CD14-positive monocyte (primary cell): ENCODE measurements around the gene STARD8. TPM values are rescaled to one million over a fixed set of nuclear protein-coding genes. Genes with fewer than 3 reads are reported as not detected.

Experiments
- DNase-seq, 3 donors: peaks; one replicate each; pipeline ENCODE4 v3.0.0-alpha.2; 2011 to 2022
- H2AFZ ChIP-seq: 2 replicates; pipeline ENCODE4 v1.6.0; 2012; ENCODE audit warnings: mild to moderate bottlenecking, low read depth, low read length, inconsistent platforms; ENCODE audit not compliant: insufficient read depth, poor library complexity, severe bottlenecking
- H3K27ac ChIP-seq, 2 donors: 1 replicate in 1 of 2; 2 replicates in 1 of 2; pipeline ENCODE4 v1.5.1; 2012 to 2013; ENCODE audit warnings: low read length in 2 of 2, control low read depth in 1 of 2, inconsistent platforms in 1 of 2, low read depth in 1 of 2, mild to moderate bottlenecking in 1 of 2
- H3K27me3 ChIP-seq, 2 donors: one replicate each; pipeline versions ENCODE4 v1.6.0 to v1.6.1; 2011 to 2013; ENCODE audit warnings: low read length in 2 of 2; ENCODE audit not compliant: control insufficient read depth in 2 of 2, insufficient read depth in 2 of 2
- H3K36me3 ChIP-seq, 2 donors: replicated peaks in 1 of 2; 1 replicate in 1 of 2; 2 replicates in 1 of 2; pipeline versions ENCODE4 v1.5.1 to v1.6.1; 2012 to 2013; ENCODE audit warnings: low read length in 2 of 2, control low read depth in 1 of 2, inconsistent platforms in 1 of 2, mild to moderate bottlenecking in 1 of 2; ENCODE audit not compliant: insufficient read depth in 2 of 2, control insufficient read depth in 1 of 2
- H3K4me1 ChIP-seq, 2 donors: 1 replicate in 1 of 2; 2 replicates in 1 of 2; pipeline versions ENCODE4 v1.5.1 to v1.6.1; 2012 to 2013; ENCODE audit warnings: low read length in 2 of 2, control low read depth in 1 of 2, inconsistent platforms in 1 of 2, mild to moderate bottlenecking in 1 of 2, moderate library complexity in 1 of 2; ENCODE audit not compliant: insufficient read depth in 2 of 2, control insufficient read depth in 1 of 2
- H3K4me2 ChIP-seq: replicated peaks from 2 replicates; pipeline ENCODE3; 2012; ENCODE audit warnings: low read length, moderate library complexity, mild to moderate bottlenecking; ENCODE audit not compliant: poor library complexity, severe bottlenecking; ENCODE audit errors: extremely low read depth
- H3K4me3 ChIP-seq, 3 experiments: fragments of 200-600 bp in 1 of 3; sonication (generic) in 1 of 3; replicated peaks in 1 of 3; 1 replicate in 2 of 3; 2 replicates in 1 of 3; pipeline ENCODE4 v1.5.1; 2011 to 2013; ENCODE audit warnings: low read length in 3 of 3, mild to moderate bottlenecking in 3 of 3, control low read depth in 2 of 3, low read depth in 2 of 3, inconsistent platforms in 1 of 3, moderate library complexity in 1 of 3
- H3K79me2 ChIP-seq: 2 replicates; pipeline ENCODE4 v1.6.0; 2012; ENCODE audit warnings: mild to moderate bottlenecking, control low read depth, inconsistent platforms, low read length, moderate library complexity; ENCODE audit not compliant: insufficient read depth
- H3K9ac ChIP-seq: 2 replicates; pipeline ENCODE4 v1.6.0; 2017; ENCODE audit warnings: low read length, mild to moderate bottlenecking; ENCODE audit not compliant: insufficient read depth, poor library complexity, severe bottlenecking
- H3K9me3 ChIP-seq, 2 donors: replicated peaks in 1 of 2; 1 replicate in 1 of 2; 2 replicates in 1 of 2; pipeline versions ENCODE4 v1.5.1 to v1.6.1; 2012 to 2013; ENCODE audit warnings: low read length in 2 of 2, control low read depth in 1 of 2; ENCODE audit not compliant: control insufficient read depth in 1 of 2, insufficient read depth in 1 of 2
- H4K20me1 ChIP-seq: 2 replicates; pipeline ENCODE4 v1.6.0; 2012; ENCODE audit warnings: mild to moderate bottlenecking, low read length, control low read depth, moderate library complexity; ENCODE audit not compliant: insufficient read depth
- H3K27ac Mint-ChIP-seq, 7 donors: one replicate each; pipeline ENCODE4 v1.8.0; 2020; ENCODE audit warnings: mild to moderate bottlenecking in 7 of 7, mixed read lengths in 7 of 7, moderate library complexity in 6 of 7, inconsistent platforms in 2 of 7
- H3K27me3 Mint-ChIP-seq, 3 donors: one replicate each; pipeline ENCODE4 v1.8.0; 2021 to 2022; ENCODE audit warnings: low read depth in 3 of 3, mild to moderate bottlenecking in 3 of 3, mixed read lengths in 3 of 3, moderate library complexity in 3 of 3, inconsistent platforms in 1 of 3
- H3K36me3 Mint-ChIP-seq, 2 donors: one replicate each; pipeline ENCODE4 v1.8.0; 2020; ENCODE audit warnings: mixed read lengths in 2 of 2, inconsistent platforms in 1 of 2, mild to moderate bottlenecking in 1 of 2
- H3K4me1 Mint-ChIP-seq: one replicate; pipeline ENCODE4 v1.8.0; 2020; ENCODE audit warnings: mild to moderate bottlenecking, mixed read lengths
- H3K4me3 Mint-ChIP-seq, 2 donors: one replicate each; pipeline ENCODE4 v1.8.0; 2020; ENCODE audit warnings: mild to moderate bottlenecking in 2 of 2, mixed read lengths in 2 of 2, moderate library complexity in 1 of 2
- H3K9me3 Mint-ChIP-seq, 7 donors: one replicate each; pipeline ENCODE4 v1.8.0; 2020 to 2022; ENCODE audit warnings: mixed read lengths in 7 of 7, mild to moderate bottlenecking in 6 of 7, moderate library complexity in 6 of 7, inconsistent platforms in 2 of 7
- CTCF ChIP-seq: fragments of 200-600 bp; IDR thresholded peaks from one replicate; pipeline ENCODE4 v1.8.0; 2022; ENCODE audit warnings: antibody characterized with exemption, mild to moderate bottlenecking
- WGBS: methylation state at CpG from one replicate; pipeline ENCODE4 v1.1.5; 2013; ENCODE audit warnings: missing lambda C conversion rate; ENCODE audit not compliant: insufficient coverage; 5-methylcytosine and 5-hydroxymethylcytosine counted together
- intact Hi-C, 2 donors: fragments of 100-400 bp; cut with micrococcal nuclease; formaldehyde crosslinking; loops; one replicate each; pipeline versions ENCODE4 v1.15.0 to v1.15.1; 2023
- polyA plus RNA-seq, 3 donors: library from polyadenylated mRNA; depleted of rRNA in 1 of 3; unstranded in 2 of 3; stranded (reverse) in 1 of 3; fragments of 300-500 nt in 2 of 3; fragments of >200 nt in 1 of 3; fragmentation: Illumina TruSeq in 2 of 3; gene quantifications; 1 replicate in 2 of 3; 2 replicates in 1 of 3; pipeline ENCODE4 v1.2.3, GENCODE V29; 2012 to 2021

The STARD8 gene
- polyA plus RNA-seq, 3 donors: 1.2 to 4.1 (median 1.7) TPM

DNA sequence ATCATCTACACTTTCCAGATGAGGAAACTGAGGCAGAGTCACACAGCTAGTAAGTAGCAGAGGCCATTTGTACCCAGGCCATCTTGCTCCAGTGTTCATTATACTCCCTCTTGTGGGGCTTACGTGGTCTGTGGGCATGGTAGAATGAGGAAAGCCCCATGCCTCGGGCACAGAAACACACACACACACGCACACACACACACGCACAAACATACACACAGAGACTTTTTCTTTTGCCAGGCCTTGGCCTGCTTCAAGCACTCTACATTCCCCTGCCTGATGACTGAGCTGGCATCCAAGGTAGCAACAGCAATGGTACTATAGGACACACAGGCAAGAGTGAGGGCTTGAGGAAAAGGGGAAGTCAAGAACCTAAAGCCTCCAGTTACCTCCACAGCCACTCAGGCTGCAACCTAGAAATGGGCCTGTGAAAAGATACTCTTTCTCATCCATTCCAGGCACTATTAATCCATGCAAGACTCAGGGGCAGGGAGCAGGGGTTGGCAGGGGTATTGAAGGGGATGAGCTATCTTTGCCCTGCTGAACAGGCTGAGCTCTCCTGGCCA, 43.6 kb downstream of the STARD8 start:
- Mint-ChIP-seq H3K27ac (peak overlapping the region in 1 of 7 donors; percentile 61), H3K9me3 (peaks cover 0 to 3% (median under 1%) of the 10 kb centered on the region in 7 donors), H3K4me3 (no peak overlapping the region), H3K27me3 (peaks cover 0 to 6% (median 2%) of the 10 kb centered on the region in 3 donors), H3K36me3 (no peaks in the 10 kb centered on the region), H3K4me1 (peaks cover 40% of the 10 kb centered on the region)
- TF ChIP-seq CTCF: no peak
- peak in 1 of 3 donors; percentile 22 for DNase-seq
- no peak overlapping the region for H3K4me3 ChIP-seq
- no peaks in the 10 kb centered on the region for H4K20me1 ChIP-seq
- intact Hi-C loops: no loop called here
- H3K27me3 ChIP-seq: no peaks in the 10 kb centered on the region
- H3K36me3 ChIP-seq: no peaks in the 10 kb centered on the region
- no peak overlapping the region for H3K27ac ChIP-seq
- no peak overlapping the region for H3K9ac ChIP-seq
- no peaks in the 10 kb centered on the region for H3K9me3 ChIP-seq
- H3K79me2 ChIP-seq: peaks cover 25% of the 10 kb centered on the region
- WGBS: no CpG with 5 or more reads among the region's 4 CpGs
- H3K4me1 ChIP-seq: peaks cover 32 to 36% of the 10 kb centered on the region in 2 donors
- H3K4me2 ChIP-seq: no peak overlapping the region
- no peak overlapping the region for H2AFZ ChIP-seq

- Mint-ChIP-seq H3K4me3 (no peak overlapping the region), H3K27ac (no peak overlapping the region), H3K36me3 (no peaks in the 10 kb centered on the region), H3K27me3 (peaks cover 0 to 4% (median 2%) of the 10 kb centered on the region in 3 donors), H3K9me3 (peaks cover 0 to 3% (median 0%) of the 10 kb centered on the region in 7 donors), H3K4me1 (peaks cover 43% of the 10 kb centered on the region)
- WGBS: no CpG with 5 or more reads among the region's 2 CpGs
- no peak for DNase-seq
- Histone ChIP-seq H3K79me2 (peaks cover 34% of the 10 kb centered on the region), H3K36me3 (no peaks in the 10 kb centered on the region), H3K4me1 (peaks cover 34 to 37% of the 10 kb centered on the region in 2 donors), H3K27me3 (no peaks in the 10 kb centered on the region), H3K9ac (no peak overlapping the region), H3K4me2 (no peak overlapping the region), H3K4me3 (no peak overlapping the region), H3K27ac (no peak overlapping the region), H4K20me1 (no peaks in the 10 kb centered on the region), H2AFZ (no peak overlapping the region), H3K9me3 (no peaks in the 10 kb centered on the region)
- intact Hi-C loops: no loop called here
- no peak for TF ChIP-seq CTCF
Measured at GRCh38 chrX:68691921-68692320, 44.5 kb downstream of the STARD8 start.
